T-helper 9 cell (primary cell): ENCODE measurements around the gene WBP1L.
"Not testable (repeated sequence)": the region's sequence is repeated elsewhere in the genome, so short reads cannot be mapped to it uniquely, and the experiment has no call there.

Experiments used
- DNase-seq: peaks from one replicate; pipeline ENCODE4 v3.0.0-alpha.2; 2020

The WBP1L gene

DNA sequence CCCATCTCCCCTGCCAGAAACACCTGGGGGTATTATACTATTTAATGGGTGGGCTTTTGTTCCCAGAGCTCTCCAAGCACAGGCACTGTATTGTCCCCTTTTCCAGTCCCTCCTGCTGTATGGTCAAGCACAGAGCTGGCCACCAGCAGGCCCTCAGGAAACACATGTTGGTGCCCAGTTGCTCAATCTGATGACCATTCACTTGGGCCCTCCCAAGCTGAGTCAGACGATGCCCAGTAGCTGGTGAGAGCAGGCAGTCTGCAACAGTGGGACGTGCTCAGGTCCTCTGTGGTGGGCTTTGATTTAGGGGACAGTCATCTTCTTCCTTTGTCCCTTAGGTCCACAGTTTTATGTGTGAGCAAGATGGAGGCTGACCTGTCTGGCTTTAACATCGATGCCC is 17.5 kb upstream of the WBP1L start:
- DNase-seq: no peak

DNA sequence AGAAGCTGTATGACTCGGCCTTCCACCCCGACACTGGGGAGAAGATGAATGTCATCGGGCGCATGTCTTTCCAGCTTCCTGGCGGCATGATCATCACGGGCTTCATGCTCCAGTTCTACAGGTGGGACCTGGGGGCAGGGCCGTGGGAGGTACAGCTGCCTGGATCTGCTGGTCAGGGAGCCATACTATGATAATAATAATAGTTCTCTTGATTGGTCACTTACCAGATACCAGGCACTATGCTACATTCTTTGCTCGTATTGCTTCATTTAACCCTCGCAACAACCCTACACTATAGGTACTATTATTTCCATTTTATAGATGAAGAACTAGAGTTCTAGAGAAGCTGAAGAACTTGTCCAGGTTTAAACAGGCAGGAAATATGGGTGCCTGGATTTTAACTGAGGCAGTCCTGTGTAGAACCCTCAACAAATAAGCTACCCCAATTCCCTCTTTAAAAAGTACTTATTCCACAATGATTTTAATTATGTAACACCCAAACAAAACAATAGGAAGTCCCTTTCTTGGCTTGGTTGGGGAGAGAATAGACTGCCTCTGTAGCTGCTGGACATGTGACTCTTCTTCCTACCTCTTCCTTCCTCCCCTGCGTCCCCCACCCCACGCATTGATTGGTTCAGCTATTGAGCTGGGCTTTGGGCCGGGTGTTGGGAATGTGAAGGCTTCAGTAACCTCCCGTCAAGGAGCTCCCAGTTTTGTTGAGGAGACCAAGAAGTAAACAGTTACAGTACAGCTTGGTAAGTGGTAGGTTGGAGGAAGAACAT is 16.5 kb upstream of the WBP1L start:
- no peak for DNase-seq

DNA sequence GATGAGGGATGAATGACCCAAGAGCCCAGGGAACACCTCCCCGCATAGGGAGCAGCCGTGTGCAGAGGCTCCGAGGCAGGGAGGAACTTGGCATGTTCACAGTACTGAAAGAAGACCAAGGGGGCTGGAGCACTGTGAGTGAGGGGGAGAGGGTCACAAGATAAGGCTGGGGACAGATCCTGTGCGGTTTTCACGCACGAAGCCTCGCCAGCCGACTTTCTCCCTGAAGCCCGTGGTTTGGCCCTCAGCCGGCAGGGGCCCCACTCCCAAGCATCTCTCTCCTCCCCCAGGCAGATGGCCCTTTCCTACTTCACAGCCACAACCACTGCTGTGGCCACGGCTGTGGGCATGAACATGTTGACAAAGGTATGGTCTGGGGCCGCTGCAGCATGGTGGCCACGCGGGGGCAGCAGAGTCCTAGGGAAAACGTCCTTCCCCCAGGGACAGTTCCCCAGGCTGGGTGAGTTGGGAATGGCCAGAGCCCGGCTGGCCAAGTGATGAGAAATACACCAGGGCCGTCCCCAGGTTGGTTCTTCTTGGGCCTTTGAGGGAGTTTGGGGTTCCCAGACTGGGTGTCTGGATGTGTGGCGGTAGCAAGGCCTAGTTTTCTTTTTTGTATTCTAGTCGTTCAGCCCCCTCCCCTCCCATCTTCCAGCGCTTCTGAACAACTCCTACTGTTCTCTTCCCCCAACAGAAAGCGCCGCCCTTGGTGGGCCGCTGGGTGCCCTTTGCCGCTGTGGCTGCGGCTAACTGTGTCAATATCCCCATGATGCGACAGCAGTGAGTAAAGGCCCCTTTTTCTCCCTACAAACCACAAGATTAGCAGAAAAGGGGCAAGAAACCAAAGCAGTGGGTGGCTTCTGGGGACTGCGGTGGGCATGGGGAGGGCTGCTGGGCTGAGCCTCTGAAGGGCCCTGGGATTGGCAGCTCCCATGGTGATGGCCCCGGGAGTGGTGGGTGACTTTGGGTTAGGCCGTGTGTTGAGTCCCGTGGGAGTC is 14.4 kb upstream of the WBP1L start:
- peak; percentile 33 for DNase-seq

DNA sequence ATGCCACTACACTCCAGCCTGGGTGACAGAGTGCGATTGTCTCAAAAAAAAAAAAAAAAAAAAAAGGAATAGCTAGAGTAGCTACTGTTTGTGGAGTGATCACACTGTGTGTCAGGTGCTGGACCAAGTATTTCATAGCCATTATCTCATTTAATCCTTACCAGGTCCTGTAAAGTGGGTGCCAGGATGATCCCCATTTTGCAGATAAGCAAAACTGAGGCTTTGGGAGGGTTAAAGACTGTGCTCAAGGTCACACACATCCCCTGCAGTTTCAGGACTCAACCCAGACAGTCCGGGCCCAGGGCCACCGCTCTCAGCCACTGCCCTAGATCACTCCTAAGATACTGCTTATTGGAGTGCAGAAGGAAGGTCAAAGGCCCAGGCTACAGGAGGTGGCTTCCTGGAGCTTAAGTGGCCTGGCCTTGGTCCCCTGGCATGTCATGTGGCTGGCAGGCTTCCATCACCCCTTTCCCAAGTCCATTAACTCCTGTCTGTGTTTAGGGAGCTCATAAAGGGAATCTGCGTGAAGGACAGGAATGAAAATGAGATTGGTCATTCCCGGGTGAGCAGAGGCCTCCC is 12.4 kb upstream of the WBP1L start:
- DNase-seq: no peak

DNA sequence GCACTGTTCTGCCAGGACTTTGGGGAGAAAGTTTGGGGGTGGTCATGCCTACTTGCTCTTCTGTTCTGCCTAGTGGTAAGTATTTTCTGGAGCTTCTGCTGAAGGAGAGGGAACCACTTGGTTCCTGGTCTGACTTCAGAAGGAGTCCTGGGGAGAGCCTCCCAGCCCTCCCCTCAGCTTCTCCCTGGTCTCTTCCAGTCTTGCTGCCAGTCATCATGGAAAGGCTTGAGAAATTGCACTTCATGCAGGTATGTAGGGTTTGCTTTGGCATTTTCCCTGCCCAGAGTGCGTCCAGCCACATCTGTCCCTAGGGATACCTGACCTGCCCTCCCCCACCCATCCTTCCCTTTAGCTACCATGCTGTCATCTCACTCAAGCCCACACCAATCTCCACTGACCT is 11.1 kb upstream of the WBP1L start:
- DNase-seq: no peak

DNA sequence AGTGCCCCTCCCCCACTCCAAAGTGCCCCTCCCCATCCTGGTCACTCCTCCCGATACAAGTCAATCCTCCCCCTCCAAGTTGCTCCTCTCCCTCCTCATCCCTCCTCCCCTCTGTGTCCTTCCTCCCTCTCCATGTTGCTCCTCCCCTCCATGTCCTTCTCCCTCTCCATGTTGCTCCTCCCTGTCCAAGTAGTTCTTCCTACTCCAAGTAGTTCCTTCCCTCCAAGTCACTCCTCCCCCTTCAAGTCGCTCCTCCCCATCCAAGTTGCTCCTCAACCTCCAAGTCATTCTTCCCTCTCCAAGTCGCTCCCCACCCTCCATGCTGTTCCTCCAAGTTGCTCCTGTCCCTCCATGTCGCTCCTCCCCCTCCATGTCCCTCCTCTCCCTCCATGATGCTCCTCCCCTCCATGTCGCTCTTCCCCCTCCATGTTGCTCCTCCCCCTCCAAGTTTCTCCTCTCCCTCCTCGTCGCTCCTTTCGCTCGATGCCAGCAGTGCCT is 8.6 kb upstream of the WBP1L start:
- no peak for DNase-seq

DNA sequence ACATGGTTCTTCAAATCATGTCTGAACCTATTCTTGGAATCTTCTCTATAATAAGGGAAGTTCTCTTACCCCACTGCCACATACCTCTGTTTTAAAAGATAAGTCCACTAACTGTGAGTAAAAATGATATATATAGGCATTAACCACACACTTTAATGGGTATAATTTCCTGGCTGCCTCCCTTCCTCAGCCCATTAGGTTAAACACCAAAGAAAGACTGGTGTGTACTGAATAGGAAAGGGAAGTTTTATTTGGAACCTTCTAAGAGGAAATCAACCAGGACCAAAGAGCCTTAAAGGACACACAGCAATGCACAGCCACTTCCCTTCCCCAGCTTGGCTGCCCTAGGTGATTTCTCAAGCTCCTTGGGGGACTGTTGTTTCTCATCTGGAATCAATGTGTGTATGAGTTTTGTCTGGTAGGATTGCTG is 5.0 kb upstream of the WBP1L start:
- no peak for DNase-seq

DNA sequence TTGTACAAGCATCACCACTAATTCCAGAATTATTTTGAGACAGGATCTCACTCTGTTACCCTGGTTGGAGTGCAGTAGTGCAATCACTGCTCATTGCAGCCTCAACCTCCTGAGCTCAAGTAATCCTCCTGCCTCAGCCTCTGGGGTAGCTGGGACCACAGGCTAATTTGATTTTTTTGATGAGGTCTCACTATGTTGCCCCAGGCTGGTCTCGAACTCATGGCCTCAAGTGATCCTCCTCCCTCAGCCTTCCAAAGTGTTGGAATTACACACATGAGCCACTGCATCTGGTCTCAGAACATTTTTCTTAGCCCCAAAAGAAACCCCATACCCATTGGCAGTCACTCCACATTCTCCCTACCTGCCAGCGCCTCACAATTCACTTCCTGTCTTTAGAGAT is 3.5 kb upstream of the WBP1L start:
- DNase-seq: no peak

DNA sequence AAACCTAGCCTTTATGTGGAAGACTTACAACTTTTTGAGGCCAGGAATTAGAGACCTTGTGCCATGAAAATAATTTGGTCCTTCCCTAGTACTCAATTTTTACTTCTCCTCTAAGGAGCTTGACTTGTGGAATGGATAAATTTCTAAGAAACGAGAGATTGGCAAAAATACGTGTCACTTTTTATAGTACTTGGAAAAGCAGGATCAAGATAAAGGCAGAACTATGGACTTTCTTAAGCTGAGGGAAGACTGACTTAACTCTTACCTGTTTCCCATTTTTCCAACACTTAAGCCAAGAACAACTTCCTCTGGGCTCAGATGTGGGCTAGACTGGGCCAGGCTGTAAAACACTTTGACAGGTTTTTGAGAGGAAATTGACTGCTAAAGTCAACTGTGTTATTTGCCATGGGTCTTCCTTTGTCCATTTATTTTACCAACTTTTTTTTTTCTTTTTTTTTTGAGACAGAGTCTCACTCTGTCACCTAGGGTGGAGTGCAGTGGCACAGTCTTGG is 2.0 kb upstream of the WBP1L start:
- no peak for DNase-seq

DNA sequence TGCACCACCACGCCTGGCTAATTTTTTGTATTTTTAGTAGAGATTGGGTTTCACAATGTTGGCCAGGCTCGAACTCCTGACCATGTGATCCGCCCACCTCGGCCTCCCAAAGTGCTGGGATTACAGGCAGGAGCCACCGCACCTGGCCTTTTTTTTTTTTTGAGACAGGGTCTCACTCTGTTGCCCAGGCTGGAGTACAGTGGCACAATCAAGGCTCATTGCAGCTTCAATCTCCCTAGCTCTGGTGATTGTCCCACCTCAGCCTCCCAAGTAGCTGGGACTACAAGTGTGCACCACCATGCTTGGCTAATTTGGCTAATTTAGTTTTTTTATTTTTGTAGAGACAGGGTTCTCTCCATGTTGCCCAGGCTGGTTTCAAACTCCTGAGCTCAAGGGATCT is 1.4 kb upstream of the WBP1L start:
- DNase-seq: not testable (repeated sequence)

DNA sequence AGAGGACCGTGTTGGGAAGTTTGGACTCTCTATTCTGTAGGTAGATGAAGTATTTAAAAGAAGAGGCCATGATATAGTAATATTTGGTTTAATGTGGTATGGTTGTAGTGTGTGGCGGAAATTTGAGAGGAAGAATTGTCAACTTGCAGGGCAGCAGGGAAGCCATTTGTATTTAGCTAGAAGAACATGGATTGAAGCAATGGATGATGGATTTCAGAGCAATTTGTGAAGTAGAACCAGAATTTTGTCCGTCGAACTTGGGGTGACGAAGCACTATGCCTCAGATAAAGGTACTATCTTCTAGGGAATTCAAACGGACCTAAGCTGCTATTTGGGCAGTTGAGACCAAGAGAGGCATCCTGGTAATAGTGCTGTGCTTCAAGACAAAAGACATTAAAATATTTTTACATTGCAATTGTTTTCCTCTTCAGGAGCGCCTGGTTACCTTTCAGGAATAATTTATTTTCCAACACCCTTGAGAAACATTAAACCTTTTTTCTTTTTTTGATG is 615 bp upstream of the WBP1L start:
- no peak for DNase-seq

DNA sequence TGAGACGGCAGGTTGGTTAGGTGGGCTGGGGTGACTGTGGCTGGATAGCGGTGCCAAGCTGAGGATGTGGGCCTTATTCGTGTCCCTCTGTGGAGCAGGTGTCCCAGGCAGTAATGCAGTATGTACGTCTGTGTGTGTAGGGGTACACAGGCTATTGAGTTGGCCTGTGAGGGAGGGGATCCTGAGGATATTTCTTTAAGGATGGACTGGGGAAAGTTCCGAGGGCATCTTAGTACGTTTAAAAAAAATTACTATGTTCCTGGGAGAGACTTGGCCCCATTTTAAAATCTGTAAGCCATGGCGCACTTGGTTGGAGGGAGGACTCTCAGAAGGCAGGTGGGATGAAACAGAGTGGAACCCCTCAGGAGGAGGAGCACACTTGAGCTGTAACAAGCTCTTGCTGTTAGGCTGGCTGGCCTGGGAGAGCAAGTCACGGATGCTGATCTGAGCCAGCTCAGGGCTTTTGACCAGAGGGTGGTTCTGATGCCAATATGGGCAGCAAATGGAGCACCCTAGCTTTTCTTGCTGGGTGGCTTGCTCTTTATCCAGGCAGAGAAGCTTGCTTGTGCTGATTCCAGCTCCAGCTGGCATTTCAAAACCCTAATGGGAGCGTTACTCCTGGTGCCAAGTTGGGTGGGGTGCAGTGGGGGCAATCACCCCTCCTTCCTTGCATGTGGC is 765 bp downstream of the WBP1L start:
- no peak for DNase-seq

DNA sequence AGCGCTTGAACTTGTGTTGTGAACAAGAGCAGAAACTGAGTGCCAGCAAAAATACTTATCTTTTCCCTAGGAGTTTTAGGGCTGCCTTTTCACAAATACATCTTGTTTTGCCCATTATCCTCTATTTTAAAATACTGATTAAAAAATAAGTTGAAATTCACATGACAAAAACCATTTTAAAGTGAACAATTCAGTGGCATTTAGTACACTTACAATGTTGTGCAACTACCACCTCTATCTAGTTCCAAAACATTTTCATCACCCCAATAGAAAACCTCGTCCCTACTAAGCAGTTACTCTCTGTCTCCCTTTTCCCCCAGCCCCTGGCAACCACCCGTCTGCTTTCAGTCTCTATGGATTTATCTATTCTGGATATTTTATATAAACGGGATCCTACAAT is 1.4 kb downstream of the WBP1L start:
- DNase-seq: no peak

DNA sequence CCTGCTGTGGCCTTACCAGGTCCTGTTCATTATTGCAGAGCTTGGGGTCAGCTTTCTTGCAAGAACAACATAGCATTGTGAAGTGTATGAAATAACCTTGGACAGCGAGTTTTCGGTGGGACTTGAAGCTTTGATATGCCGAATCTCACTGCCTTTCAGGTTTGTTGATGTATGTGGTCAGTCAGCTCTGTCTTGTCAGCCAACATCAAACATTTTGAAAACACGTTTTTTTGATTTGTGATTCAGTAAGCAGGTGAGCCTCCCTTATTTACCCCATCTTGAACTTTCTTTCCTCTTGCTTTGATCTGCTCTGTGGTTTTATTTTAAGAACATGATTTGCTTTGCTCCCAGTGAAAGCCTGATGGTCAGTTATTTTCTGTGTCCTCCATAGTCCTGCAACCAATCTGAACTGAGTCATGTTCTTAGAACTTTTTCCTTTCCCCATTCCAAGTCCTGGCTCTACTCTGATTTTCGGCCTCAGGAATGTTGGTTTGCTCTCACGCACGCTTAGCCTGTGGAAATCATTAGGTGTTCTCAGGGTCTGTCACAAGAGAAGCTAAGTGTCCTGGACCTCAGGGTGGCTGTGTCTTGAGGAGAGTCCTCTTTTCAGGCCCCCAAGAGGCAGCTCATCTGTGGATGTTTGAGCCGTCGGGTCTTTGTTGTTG is 8.7 kb downstream of the WBP1L start:
- DNase-seq: no peak

DNA sequence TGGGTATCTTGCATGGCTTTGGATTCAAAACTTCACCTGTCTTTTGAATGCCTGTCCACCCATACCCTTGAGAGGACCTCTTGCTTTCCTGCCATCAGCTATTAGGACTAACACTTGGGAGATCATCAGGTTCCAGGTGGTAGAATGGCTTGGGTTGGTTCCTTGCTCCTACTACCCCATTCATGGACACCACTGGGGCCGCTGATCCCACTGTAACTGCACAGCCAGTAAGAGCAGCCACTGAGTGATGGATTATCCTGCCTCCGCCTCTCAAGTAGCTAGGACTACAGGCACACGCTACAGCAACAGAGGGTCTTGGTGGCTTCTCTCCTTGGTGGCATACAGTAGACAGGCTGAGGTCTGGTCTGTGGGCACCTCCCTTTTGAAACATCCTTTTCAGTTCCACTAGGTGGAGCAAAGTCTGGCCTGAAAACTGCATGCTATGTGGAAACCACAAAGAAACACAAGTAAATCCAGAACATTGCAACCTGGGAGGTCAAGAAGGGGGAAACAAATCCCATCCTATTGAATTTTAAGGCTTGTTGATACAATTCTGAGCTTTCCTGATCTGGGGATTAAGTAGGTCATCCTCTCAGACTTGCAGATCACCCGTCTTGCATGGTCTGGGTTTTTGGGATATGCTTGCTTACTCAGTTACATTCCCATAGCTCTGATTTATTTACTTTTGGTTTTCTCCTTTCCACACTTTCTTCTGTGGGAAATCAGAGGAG is 9.4 kb downstream of the WBP1L start:
- no peak for DNase-seq

DNA sequence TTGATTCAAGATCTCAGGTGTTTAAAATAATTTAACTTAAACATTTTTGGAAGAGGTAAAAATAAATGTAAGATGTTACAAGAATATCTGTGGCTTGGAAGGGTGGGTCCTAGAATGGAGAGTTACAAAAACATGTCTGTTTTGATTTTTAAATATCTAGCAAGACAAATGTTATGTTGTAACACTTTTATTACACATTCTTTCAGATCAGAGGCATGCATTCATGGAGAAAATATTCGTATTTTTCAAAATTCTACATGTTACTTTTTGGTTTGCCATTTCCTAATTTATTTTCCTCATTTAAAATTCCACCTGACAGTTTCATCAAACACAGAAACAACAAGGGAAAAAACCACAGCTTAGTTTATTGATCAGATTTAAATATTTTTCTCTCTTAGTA is 10.0 kb downstream of the WBP1L start:
- no peak for DNase-seq

DNA sequence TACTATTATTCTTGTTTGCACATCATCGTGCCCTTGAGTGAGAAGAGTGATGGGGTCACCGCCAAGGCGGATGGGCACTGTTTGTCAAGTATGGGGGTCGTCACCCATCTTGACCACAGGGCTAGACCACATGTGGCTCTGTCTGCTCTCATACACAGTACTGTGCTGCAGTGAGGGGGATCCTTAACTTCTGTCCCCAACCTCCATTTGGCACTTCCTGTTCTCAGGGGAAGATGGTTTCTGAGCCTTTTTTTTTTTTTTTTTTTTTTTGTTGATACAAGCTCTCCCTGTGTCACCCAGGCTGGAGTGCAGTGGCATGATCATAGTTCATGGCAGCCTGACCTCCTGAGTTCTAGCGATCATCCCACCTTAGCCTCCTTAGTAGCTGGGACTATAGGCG is 13.6 kb downstream of the WBP1L start:
- DNase-seq: no peak

DNA sequence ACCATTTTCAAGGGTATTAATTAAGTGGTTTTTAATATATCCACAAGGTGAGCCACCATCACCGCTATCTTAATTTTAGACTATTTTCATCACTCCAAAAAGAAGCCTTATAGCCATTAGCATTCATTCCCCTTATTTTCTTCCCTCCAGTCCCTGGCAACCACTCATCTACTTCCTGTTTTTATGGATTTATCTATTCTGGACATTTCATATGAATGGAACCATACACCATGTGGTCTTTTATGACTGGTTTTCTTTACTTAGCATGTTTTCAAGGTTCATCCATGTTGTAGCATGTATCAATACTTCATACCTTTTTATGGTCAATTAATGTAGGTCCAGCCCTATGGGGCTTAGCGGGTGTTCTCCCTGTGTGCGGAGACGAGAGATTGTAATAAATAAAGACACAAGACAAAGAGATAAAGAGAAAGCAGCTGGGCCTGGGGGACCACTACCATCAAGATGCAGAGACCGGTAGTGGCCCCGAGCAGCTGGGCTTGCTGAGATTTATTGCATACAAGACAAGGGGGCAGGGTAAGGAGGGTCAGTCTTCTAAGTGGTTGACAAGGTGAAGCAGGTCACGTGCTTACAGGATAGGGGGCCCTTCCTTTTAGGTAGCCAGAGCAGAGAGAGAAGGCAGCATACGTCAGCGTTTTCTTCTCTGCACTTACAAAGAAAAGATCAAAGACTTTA is 14.6 kb downstream of the WBP1L start:
- no peak for DNase-seq

DNA sequence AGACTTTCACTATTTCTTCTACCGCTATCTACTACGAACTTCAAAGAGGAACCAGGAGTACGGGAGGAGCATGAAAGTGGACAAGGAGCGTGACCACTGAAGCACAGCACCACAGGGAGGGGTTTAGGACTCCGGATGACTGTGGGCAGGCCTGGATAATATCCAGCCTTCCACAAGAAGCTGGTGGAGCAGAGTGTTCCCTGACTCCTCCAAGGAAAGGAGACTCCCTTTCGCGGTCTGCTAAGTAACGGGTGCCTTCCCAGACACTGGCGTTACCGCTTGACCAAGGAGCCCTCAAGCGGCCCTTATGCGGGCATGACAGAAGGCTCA is 15.2 kb downstream of the WBP1L start:
- DNase-seq: not testable (repeated sequence)

DNA sequence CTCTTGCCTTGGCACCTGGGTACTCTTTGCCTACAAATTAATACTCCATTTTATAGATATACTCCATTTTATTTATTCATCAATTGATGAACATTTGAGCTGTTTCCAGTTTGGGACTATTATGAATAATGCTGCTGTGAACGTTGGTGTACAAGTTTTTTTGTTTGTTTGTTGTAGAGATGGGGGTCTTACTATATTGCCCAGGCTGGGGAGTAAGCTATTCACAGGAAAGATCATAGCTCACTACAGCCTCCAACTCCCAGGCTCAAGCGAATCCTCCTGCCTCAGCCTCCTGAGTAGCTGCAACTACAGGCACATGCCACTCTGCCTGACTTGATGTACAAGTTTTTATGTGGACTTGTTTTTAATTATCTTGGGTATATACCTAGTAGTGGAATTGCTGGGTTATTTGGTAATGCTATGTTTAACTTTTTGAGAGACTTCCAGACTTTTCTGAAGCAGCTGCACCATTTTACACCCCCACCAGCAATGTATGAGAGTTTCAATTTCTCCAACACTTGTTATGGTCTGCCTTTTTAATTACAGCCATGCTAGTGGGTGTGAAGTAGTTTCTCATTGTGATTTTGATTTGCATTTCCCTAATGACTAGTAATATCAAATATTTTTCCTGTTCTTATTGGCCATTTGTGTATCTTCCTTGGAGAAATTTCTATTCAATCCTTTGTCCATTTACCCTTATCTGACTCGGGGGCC is 15.9 kb downstream of the WBP1L start:
- DNase-seq: no peak
